HG03439 (cell line): ENCODE data around the gene ROBO1.

Experiments used
- ATAC-seq: cut with Tn5 transposase; IDR thresholded peaks from one replicate; pipeline ENCODE4 v1.9.1; 2021; ENCODE audit warnings: mild to moderate bottlenecking, moderate library complexity; ENCODE audit not compliant: unreplicated experiment

ROBO1 gene

DNA sequence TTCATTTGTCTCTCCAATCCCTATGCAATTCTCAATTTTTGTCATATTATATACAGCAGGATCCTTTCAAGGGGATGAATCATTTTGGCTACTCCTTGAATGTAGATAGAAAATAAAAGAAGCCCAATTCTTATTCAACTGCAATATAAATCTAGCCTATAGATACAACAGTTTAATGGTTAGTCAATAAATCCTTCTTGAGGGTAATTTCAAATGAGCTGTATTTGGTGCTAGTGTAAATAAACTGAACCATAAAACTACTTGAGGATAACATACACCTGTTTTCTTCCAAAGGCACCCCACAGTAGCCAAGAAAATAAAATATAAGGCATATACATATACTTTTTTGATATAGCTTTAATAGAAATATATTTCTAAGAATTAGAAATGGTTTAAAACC lies 830.3 kb downstream of the ROBO1 start:
- no peak for ATAC-seq

DNA sequence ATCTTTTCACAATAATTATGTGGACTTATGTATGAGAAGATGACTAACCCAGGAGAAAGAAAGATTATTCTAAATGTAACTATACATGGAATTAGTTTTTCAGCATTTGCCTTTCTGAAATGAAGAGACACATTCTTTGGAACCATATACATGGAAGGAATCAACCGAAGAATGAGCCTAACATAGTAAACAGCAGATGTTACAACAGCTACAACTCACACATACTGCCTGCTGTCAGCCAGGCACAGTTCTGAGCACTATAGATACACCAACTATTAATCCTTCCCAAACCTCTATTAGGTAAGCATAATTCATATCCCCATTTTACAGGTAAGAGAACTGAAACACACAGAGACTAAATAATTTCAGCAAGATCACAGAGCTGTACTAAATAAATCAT lies 840.0 kb downstream of the ROBO1 start:
- ATAC-seq, result no peak

DNA sequence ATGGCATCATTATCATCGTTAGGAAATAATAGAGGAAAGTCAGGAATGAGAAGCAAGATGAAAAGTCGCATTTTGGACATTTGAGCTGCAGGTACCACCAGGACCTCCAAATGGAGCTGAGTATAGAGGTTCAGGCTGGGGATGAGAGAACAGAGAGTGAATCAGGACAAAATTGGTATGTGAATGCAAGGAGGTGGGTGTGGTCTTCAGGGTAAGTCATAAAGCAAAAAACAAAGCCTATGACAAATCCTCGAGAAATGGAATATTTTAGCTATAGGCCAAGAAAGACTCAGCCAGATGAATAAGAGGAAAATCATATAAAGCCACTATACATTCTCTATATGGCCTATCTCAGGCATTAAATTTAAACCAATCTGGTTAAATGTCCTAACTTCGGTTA lies 841.3 kb downstream of the ROBO1 start:
- ATAC-seq, result no peak

DNA sequence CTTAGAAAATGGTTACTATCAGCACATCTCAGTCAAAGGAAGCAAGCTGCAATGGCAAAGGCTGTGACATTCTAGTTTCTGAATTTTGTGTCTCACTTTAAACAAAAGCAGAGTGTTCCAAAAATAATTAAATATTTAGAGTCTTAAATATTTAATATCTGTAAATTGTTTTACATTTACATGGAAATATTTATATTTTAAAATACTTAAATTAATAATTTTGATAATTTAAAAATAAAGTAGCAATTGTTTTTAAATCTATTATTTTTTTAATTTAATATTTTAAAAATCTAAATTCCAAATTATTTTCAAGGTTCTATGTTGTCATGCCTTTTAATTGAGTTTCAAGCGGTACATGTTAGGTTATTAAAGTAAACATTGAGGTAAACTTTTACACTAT lies 843.1 kb downstream of the ROBO1 start:
- no peak for ATAC-seq

DNA sequence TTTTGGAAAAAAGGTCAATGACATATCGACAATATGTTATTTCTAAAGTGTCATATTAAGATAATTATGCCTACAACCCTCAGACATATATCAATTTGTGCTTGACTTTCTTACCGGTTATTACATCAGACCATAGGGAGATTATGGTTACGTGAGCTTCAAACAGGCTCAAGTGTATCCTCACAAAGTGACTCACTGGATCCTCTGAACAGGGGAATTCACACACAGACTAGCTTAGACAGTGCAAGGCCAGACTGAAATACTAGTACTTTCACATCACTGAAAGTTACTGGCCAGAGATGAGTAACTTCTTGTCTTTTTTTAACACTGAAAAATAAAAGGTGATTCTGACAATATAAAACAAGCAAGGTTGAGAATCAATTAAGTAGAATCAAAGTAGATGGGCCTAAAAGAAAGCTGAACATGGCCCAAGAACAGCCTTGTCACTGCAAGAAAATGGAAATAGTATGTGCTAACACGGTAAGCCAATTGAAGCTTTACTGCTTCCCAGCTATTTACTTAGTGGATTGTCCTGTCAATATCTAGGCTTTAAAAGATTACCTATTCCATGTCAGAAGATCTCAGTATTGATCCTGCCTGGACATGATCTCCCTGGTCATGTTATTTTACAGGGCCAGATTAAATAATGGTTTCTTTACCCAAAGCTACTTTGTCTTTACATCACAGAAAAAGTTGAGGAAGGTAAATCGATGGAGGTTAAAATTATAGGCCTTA lies 848.6 kb downstream of the ROBO1 start:
- no peak for ATAC-seq

DNA sequence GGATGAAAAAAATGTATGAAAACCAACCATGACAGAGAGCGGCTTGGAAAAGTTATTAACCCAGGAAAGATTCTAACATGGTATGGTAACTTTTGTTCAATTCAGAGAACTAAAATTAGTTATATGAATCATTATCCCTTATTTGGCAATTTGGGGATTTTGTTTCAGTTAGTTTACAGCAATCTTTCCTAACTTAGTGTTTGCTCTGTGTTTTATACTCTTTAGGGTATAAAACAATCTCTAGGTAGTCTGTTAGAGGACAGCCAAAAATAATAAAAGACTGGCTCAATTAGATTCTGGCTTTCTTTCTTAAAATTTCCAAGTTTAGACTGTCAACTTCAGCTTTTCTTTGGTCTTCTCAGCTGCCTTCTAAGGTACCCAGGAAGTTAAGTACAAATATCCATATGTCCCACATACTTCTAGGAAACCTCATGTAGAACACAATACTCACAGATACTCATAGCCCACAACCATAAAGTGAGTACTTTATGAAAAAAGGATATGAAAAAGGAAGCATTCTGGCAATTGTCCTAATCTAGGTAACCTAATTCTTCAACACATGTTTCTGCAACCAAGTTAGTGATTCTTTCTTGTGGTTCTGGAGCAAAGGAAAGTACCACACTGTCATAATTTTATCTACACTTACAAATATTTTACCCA lies 849.3 kb downstream of the ROBO1 start:
- ATAC-seq, result no peak

DNA sequence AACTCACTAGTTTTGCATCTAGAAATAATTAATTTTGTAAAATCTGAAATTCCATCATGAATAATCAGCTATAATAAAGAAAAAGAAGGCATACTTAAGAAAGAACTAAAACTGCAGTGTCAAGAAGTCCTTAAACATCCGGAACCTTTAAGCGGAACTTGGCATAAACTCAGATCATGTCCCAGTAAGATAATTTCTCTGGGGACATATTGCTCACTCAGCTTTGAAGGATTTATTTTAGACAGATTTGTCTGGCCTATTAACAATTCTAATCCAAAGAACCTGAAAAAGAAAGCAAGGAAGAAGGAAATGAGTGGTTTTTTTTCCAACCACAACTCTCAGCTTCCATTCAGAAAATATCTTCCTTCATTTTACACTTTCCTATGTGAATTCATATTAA lies 850.3 kb downstream of the ROBO1 start:
- ATAC-seq, result no peak

DNA sequence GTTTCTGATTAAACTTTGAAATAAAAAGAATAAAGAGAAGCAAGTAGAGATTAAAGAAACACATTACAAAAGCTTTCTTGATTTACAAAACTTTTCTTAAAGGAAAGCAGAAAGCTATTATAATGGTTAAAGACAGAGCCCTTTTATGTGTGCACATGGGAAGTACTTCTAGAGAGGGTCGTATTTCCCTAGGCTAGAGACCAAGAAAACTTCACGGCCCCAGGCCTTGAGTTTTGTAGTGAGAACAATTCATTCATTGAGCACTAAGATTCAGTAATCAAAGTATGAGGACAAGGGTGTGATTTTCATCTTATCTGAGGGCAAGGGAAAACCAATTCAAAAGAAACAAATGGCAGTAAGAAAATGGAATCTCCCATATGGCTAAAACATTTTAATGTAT lies 854.1 kb downstream of the ROBO1 start:
- ATAC-seq, result no peak

DNA sequence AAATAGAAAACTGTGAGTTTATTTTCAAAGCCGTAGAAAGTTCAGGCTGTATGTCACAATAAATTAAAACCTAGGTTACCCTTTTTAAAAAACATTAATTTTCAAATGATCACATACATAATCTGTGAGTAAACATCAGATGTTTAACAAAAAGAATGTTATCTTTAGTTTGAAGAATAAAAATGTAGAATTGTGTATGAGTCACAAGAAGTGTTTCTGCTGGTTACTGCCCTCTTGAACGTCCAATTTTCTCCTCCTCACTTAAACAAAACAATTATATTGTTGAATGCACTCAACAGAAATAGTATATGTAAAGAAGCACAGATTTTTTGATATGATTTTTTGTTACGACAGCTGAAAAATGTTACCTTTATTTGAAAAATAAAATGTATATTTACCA lies 855.1 kb downstream of the ROBO1 start:
- no peak for ATAC-seq

DNA sequence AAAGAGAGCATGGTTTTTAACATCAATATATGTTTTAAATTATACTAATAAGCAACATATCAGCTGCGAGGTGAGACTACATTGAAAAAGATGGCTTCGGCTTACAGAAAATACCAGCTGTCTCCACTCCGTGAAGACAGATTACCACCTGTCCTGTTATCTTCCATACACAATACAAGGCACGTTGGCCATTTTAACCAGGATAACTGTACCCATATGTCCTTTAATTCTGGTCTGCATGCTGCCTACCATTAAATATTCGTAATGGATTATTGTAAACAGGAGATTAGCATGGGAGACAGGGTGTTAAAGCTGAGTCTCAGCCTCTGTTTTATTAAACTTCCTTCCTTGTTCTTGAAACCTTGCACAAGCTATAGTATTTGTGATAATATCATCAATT lies 855.5 kb downstream of the ROBO1 start:
- ATAC-seq, result no peak

DNA sequence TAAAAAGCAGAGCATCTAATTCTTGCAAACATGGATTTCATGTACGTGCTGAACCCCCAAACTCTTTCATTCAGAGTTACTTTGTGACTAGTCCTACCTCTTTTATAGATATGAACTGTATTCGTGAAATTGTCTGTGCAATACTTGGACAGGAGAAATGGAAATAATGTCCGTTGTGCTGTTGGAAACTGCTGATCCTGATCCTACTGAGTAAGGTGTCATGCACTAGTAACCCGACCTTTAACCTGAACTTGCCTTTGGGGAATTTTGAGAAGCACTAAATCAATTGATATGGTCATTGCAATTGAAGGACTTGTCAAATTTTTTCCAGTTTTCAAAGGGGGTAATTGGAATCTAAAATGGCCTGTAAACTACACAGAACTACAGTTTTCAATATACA lies 856.4 kb downstream of the ROBO1 start:
- ATAC-seq, result no peak

DNA sequence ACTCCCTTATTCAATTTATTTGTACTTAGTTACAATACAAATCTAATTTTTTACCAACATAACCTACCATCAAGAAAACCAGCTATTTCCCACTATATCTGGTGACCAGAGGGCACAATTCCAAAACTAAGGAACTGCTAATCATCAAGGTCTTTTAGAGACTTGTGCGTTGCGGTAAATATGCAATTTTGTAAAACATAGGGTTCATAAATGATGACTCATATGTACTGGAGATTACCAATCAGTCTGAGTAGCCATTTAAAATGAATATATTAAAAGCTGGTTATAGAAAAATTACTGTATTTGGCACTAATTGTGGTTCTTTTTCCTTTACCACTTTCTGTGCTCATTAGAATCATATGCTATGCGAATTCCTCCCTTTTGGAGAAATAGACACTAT lies 859.6 kb downstream of the ROBO1 start:
- no peak for ATAC-seq

DNA sequence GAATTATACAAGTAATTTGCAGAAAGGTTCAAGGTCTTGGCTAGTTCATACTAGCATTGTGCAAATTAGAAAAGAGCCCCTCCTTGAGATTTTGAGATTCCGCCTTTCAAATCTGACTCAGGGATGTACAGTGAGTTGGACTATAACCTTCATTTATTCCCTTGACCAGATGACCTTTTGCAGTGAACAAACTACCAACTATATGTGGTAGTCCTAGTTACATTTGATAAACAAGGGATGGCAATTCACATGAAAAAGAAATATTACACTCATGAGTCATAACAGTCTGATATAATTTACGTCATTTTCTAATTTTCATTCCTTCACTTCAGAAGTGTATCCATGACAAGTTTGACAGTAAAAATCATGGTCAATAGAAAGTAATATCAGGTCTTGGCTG lies 860.4 kb downstream of the ROBO1 start:
- no peak for ATAC-seq

DNA sequence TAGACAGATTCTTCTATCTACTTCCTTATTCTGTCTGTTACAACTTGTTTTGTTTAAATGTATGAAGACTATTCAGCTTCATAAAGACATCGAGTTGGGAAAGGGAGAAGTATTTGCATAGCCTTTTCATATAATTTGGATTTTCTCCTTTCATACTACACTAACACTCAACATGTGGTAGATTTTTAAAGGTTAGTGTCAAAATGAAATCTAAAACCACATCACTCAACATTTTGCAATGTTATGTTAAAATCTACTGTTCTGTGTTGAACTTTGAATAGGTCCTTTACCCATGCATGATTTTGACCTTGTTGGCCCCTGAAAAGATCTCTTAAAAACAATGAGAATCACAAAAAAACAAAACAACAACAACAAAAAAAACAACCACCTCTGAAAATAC lies 860.9 kb downstream of the ROBO1 start:
- no peak for ATAC-seq

DNA sequence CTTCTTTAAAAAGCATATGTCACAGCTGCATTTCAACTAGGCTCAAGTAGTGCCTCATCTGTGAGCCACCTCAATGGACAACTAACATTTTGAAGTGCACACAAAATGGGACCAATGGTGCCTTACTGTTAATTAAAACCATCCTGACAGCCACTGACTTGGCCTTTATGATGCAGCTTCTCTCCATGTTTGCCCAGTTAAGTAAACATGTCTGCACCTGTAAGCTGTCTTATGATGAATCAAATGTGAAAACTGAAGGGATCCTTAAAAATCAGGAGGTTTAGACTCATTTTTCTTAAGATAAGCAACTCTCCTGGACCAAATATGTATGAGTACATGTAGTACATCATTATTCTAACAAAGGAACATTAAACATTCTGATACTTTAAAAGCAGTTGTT lies 861.6 kb downstream of the ROBO1 start:
- no peak for ATAC-seq

DNA sequence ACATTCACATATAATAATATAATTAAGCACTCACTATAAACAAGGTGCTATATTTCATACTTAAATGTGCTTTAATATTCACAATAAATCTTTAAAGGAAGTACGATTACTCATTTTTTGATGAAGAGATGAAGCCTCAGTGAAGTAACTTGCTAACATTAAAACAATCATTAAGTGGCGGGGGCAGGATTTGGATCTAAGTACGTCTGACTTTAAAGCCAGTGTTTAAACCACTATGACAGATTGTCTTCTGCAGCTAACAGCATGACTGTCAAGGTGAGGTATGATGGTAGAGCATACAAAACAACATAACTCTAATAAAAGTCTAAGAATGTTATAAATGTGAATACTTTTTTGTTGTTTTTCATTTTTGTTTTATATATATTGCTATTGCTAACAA lies 862.1 kb downstream of the ROBO1 start:
- ATAC-seq, result no peak

DNA sequence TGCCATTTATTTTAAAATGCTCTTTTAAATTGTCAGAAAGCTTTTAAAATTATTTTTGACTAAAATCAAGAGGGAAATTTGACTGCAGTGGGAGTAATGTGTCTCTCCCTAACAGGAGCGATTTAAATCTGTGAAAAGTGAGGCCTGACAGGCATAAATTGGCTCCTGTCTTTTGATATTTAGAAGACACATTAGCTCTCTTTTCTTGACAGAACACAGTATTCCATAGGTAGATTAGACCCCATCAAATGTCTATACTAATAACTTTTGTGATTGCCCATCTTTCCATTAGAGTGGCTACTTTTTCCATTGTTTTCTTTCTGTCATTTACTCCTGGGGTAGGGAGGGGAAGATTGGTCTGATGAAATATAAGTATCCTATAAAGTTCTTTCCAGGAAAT lies 866.3 kb downstream of the ROBO1 start:
- ATAC-seq, result no peak

DNA sequence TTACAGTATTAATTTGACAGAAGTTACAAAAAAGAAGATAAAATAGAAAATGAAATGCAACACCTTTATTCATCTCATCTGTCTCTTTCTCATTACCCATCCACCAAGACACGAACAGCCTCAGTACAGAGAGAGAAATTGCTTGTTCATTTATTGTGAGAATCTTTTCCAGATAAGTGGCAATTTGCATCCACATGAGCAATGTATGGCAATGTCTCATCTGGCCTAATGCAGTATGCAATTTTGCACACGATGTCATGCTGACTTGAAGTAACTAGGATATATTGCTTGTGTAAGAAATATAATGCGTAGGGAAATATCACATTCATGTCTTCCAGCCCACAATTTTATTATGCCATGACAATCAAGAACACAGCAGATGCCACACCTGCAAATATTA lies 866.9 kb downstream of the ROBO1 start:
- ATAC-seq, result no peak

DNA sequence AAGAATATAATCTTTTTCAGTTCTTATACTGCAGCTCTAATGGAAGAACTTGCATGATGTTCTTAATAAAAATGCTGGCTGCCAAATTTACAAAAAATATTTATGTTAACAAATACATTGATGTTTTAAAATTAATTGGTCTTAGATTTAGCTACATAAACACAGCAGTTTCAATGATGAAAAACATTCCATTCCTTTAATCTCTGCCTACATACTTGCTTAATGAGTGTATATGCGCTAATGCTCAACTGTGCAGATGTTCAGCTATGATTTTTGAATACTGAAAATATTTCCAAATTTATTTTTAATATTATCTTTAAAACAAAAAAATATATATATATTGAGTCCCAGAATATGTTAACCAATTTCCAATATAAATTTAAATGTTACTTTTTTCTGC lies 867.4 kb downstream of the ROBO1 start:
- no peak for ATAC-seq

DNA sequence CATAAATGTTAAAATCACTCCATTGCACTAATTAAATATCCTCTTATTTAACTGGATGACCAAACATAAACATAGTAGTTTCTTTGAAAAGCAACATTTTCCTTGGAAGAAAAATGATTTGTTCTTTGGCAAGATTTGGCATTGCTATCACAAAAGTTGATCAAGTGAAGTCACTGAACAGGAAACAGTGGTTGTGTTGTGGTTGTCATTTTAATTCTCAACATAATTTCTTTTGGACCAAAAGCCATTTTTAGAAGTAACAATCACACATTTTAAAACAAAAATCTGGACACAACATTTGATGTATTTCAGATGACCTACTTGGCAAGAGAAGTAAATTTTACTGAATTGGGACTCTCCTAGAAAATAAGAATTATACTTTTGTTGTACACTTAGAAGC lies 872.3 kb downstream of the ROBO1 start:
- ATAC-seq, result no peak

DNA sequence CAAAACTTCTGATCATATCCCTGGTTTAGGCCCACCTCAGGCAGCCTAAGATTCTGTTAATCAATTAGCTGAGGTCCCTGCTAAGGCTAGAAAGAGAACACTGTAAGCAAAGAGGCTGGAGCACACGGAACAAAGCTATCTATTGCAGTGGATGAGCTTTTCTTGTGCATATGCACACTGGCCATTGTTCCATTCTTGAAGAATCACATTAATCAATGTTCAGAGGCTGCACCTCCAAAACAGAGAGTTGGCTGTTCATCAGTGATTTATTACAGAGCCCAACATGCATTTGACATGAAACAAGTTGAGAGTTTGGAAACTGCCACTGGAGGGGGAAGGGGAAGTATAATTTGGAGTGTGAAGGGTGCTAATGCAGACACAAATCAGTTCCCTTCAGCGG lies 873.0 kb downstream of the ROBO1 start:
- ATAC-seq, result no peak

DNA sequence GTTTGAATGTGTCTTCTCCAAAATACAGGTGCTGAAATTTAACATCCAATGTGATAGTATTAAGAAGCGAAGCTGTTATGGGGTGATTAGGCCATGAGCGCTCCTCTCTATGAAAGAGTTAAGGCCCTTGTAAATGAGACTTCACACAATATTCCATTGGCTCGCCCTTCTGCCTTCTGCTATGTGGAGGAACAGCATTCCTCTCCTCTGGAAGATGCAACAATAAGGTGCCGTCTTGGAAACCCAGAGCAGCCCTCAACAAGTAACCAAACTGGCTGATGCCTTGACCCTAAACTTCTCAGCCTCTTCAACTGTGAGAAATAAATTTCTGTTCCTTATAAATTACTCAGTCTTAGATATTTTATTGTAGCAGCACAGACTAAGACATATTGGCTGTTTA lies 874.6 kb downstream of the ROBO1 start:
- no peak for ATAC-seq

DNA sequence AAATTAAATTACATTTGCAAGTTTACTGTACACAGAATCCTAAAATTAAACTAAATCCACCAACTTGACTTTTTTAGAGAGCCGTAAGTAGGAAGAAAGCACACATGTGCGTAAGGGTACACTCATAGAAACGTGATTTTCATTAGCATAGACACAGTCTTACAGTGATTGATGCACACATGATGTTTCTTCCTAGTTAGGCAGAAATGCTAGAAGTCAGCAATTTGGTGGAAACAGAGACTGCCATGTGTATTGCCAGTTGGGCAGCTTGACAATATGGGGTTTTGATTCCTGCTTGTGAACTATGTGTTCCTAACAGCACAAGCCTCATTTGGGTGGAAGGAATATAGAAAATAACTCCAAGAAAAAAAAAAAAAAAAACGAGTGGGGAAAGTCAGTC lies 878.5 kb downstream of the ROBO1 start:
- no peak for ATAC-seq
